Adrenal gland (tissue), 12 donors: ENCODE results near the gene SAMD1. TPM values are rescaled to one million over a fixed set of nuclear protein-coding genes. Genes with fewer than 3 reads are reported as not detected.

ENCODE experiments used
- DNase-seq, 7 donors: peaks; one replicate each; pipeline ENCODE4 v3.0.0-alpha.2; 2019 to 2020
- H3K27ac ChIP-seq, 5 donors: fragments of 200-600 bp; sonication (generic) in 4 of 5; 1 replicate in 3 of 5; 2 replicates in 2 of 5; pipeline versions ENCODE4 v1.5.1 to v1.8.0; 2016 to 2020; ENCODE audit warnings: mild to moderate bottlenecking in 1 of 5
- H3K27me3 ChIP-seq: fragments of 200-600 bp; 2 replicates; pipeline ENCODE4 v1.8.0; 2021
- H3K36me3 ChIP-seq, 2 donors: fragments of 200-600 bp; replicated peaks in 1 of 2; 1 replicate in 1 of 2; 2 replicates in 1 of 2; pipeline versions ENCODE4 v1.5.1 to v1.8.0; 2018 to 2022
- H3K4me1 ChIP-seq, 2 donors: fragments of 200-600 bp; replicated peaks in 1 of 2; 1 replicate in 1 of 2; 2 replicates in 1 of 2; pipeline versions ENCODE4 v1.5.1 to v1.8.0; 2018 to 2021
- H3K4me3 ChIP-seq, 4 donors: fragments of 200-600 bp; sonication (generic) in 3 of 4; one replicate each; pipeline ENCODE4 v1.5.1; 2016 to 2018
- H3K9me3 ChIP-seq, 3 donors: fragments of 200-600 bp; sonication (generic) in 1 of 3; replicated peaks in 1 of 3; 1 replicate in 2 of 3; 2 replicates in 1 of 3; pipeline versions ENCODE4 v1.5.1 to v1.8.0; 2016 to 2021
- POLR2A ChIP-seq, 2 donors: fragments of 450-650 bp; IDR thresholded peaks; one replicate each; pipeline ENCODE4 v1.6.1; 2017; ENCODE audit warnings: antibody characterized with exemption in 2 of 2, mild to moderate bottlenecking in 2 of 2, moderate library complexity in 1 of 2
- WGBS, 4 donors: extraction: QIAGEN DNeasy Blood & Tissue Kit in 2 of 4; methylation state at CpG; one replicate each; pipeline versions ENCODE4 v1.1.5 to v1.1.7; 2013 to 2017; 5-methylcytosine and 5-hydroxymethylcytosine counted together
- intact Hi-C, 2 donors: fragments of 100-400 bp; cut with DNase I; formaldehyde crosslinking; loops; one replicate each; pipeline versions ENCODE4 v1.14.1 to v1.15.0; 2022 to 2023
- polyA plus RNA-seq, 3 donors: library from polyadenylated mRNA; stranded (reverse); fragments of 200-250 nt in 2 of 3; fragments of 350-450 nt in 1 of 3; fragmentation: Illumina TruSeq in 1 of 3; extraction: RNeasy Lipid Tissue Mini Kit (QIAGEN cat#74804) in 1 of 3; gene quantifications; one replicate each; pipeline ENCODE4 v1.2.3, GENCODE V29; 2013 to 2014
- total RNA-seq, 9 donors: library from RNA; depleted of rRNA in 4 of 9; stranded (reverse); fragments of >200 nt in 4 of 9; fragments of 120-200 nt in 1 of 9; fragmentation: NEBNext Ultra II Directional in 1 of 9; extraction: Animal tissue kit (Norgen Biotek cat#: 25700) in 1 of 9; gene quantifications; one replicate each; pipeline versions ENCODE4 v1.1.0 to v1.2.4, GENCODE V29; 2013 to 2023
- TF ChIP-seq, protein P1 (sequence below), 6 experiments: fragments of 450-650 bp in 4 of 6; fragments of 200-600 bp in 2 of 6; sonication (generic) in 1 of 6; IDR thresholded peaks; 1 replicate in 5 of 6; 2 replicates in 1 of 6; pipeline versions ENCODE4 v1.5.1 to v1.8.0; 2016 to 2021; ENCODE audit warnings: antibody characterized with exemption in 6 of 6, mild to moderate bottlenecking in 2 of 6, moderate library complexity in 1 of 6
- donor health status: healthy with polysubstance abuse.
- donor health status: Bipolar disorder and iron deficiency.
- donor health status: DM: yes; HTN: yes; CAD: no.
- donor health status: DM: no; HTN: no; CAD: no.
- donor health status: DM: no; HTN: no; CAD: no.
- donor health status: DM: yes; HTN: yes; CAD: no.

SAMD1 gene
- total and polyA plus RNA-seq, 12 donors = 10.0 to 41.9 (median 27.1) TPM

DNA sequence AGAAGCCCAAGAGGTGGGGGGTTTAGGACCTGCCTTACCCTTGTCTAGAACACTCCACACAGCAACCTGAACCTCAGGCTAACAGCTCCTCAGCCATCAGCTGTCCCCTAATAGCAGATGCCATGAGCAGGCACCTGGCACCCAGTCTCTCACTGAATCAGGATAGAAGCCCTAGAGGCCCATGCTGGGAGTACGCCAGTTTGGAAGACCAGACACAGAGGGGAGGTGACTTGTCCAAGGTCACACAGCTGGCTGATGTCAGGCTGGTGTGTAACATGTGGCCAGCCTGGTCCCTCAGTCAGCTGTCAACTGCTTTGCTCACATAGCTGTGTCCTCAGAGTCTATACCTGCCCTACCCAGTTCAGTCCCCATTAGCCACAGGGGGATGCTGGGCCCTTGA is 12.8 kb upstream of the SAMD1 start:
- intact Hi-C loops = no loop called here
- peaks cover 0 to 83% of the 10 kb centered on the region in 2 donors for H3K36me3 ChIP-seq

DNA sequence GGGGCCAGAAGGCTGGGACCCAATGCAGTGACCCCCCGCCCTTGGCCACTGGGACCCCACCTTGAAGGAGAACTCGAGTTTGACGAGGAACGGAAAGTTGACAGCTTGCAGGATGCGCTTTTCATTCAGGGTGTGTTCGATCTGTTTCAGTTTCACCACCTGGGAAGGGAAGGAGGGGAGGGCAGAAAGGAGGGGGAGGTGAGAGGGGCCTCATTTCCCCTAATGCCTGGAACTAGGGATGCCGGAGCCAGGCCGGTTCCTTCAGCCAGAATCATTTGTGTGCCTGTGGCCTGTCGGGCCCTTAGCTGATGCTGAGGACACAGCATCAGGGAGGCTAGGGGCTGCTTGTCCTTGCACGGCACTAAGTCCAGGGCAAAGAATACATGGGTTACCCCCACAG is 12.2 kb upstream of the SAMD1 start:
- Histone ChIP-seq H3K36me3 (peaks cover 0 to 89% of the 10 kb centered on the region in 2 donors), H3K27me3 (no peaks in the 10 kb centered on the region), H3K4me1 (peaks cover 12 to 25% of the 10 kb centered on the region in 2 donors), H3K27ac (peak overlapping the region in 4 of 5 donors; percentile 2 to 27 (median 20)), H3K4me3 (no peak overlapping the region), H3K9me3 (no peaks in the 10 kb centered on the region)
- no peak for TF ChIP-seq POLR2A (IDR thresholded peaks at IDR 0.05)
- TF ChIP-seq, protein P1, sequence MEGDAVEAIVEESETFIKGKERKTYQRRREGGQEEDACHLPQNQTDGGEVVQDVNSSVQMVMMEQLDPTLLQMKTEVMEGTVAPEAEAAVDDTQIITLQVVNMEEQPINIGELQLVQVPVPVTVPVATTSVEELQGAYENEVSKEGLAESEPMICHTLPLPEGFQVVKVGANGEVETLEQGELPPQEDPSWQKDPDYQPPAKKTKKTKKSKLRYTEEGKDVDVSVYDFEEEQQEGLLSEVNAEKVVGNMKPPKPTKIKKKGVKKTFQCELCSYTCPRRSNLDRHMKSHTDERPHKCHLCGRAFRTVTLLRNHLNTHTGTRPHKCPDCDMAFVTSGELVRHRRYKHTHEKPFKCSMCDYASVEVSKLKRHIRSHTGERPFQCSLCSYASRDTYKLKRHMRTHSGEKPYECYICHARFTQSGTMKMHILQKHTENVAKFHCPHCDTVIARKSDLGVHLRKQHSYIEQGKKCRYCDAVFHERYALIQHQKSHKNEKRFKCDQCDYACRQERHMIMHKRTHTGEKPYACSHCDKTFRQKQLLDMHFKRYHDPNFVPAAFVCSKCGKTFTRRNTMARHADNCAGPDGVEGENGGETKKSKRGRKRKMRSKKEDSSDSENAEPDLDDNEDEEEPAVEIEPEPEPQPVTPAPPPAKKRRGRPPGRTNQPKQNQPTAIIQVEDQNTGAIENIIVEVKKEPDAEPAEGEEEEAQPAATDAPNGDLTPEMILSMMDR (IDR thresholded peaks at IDR 0.05) = no peak
- no peak for DNase-seq
- intact Hi-C loops = no loop called here
- WGBS, 4 donors = 73 to 93% (median 80%) methylated on average over 6 to 10 of the region's 10 CpGs

More for the DNA sequence above, 12.8 kb upstream of the SAMD1 start:
- no peaks in the 10 kb centered on the region for H3K27me3 ChIP-seq
- peak; percentile 57 to 90 (median 83) for DNase-seq
- WGBS, 4 donors = 33 to 60% (median 46%) methylated on average over 1 of the region's 1 CpG
- peak overlapping the region in 2 of 5 donors; percentile 15 to 27 for H3K27ac ChIP-seq
- no peaks in the 10 kb centered on the region for H3K9me3 ChIP-seq
- peaks cover 17 to 30% of the 10 kb centered on the region in 2 donors for H3K4me1 ChIP-seq
- H3K4me3 ChIP-seq = no peak overlapping the region
- no peak for TF ChIP-seq POLR2A (IDR thresholded peaks at IDR 0.05)
- TF ChIP-seq, protein P1 (IDR thresholded peaks at IDR 0.05) = peak in 2 of 6 experiments; percentile 10 to 19

DNA sequence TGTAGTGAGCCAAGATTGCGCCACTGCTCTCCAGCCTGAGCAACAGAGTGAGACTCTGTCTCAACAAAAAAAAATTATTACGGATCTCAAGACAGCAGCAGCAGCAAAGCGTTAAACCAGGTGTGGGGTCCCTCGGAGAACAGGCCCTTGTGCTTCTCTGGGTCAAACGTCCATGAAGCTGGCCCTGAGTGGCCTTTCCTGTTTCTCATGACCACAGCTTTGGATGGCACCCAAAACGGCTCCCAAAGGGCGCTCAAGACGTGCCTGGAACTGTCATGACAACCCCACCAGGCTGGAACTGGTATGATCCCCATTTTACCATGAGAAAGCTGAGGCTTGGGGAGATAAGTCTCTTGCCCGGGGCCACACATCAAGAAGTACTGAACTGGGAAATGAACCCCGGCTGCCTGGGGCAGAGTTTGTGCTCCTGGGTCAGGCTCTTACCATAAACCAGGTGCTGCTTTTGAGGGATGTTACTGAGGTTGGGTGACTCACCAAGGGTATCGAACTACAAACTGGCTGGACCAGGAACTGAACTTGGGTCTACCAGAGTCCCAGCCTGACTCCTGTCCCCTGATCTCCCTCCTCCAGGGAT is 11.6 kb upstream of the SAMD1 start:
- Histone ChIP-seq H3K27ac (peak overlapping the region in 4 of 5 donors; percentile 2 to 40 (median 26)), H3K9me3 (no peaks in the 10 kb centered on the region), H3K27me3 (no peaks in the 10 kb centered on the region), H3K36me3 (peaks cover 0 to 92% of the 10 kb centered on the region in 2 donors), H3K4me3 (no peak overlapping the region), H3K4me1 (peaks cover 7 to 19% of the 10 kb centered on the region in 2 donors)
- DNase-seq = peak in 4 of 7 donors; percentile 26 to 66 (median 62)
- intact Hi-C loops = no loop called here
- 41 to 53% (median 50%) methylated on average over 8 to 11 of the region's 11 CpGs for WGBS, 4 donors
- TF ChIP-seq, protein P1 (IDR thresholded peaks at IDR 0.05) = no peak
- TF ChIP-seq POLR2A (IDR thresholded peaks at IDR 0.05) = no peak

DNA sequence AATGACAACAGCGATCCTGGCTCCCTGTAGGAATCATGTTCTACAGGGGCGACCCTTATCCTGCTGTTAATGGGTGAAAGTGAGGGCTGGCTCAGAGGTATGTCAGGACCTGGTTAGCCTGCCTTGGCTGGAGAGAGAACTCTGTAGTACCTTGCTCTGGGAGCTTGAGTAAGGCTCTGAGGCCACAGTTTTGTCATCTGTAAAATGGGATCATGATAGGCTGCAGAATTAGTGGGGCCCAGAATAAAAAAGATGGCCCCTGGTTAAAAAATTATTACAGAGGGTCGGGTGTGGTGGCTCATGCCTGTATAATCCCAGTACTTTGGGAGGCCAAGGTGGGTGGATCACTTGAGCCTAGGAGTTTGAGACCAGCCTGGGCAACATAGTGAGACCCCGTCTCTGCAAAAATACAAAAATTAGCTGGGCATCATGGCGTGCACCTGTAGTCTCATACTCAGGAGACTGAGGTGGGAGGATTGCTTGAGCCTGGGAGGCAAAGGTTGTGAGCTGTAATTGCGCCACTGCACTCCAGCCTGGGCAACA is 10.5 kb upstream of the SAMD1 start:
- H3K9me3 ChIP-seq = no peaks in the 10 kb centered on the region
- no peak for TF ChIP-seq POLR2A (IDR thresholded peaks at IDR 0.05)
- TF ChIP-seq, protein P1 (IDR thresholded peaks at IDR 0.05) = no peak

More for the DNA sequence above, 10.5 kb upstream of the SAMD1 start:
- Histone ChIP-seq H3K27ac (peak overlapping the region in 1 of 5 donors; percentile 27), H3K4me1 (peaks cover 7 to 19% of the 10 kb centered on the region in 2 donors), H3K27me3 (no peaks in the 10 kb centered on the region), H3K36me3 (peaks cover 0 to 92% of the 10 kb centered on the region in 2 donors), H3K4me3 (no peak overlapping the region)
- 91 to 94% (median 93%) methylated on average over 6 of the region's 6 CpGs for WGBS, 4 donors
- DNase-seq = no peak
- intact Hi-C loops = no loop called here
